Measurements from ENCODE around the gene PCDHGA11. TPM values are rescaled to one million over a fixed set of nuclear protein-coding genes. Genes with fewer than 3 reads are reported as not detected.
A peak's percentile ranks its signal among the peaks of the same experiment; 100 is the strongest.
"Not testable (repeated sequence)": the region's sequence is repeated elsewhere in the genome, so short reads cannot be mapped to it uniquely, and the experiment has no call there.

PCDHGA11 gene
- total RNA-seq, 2 donors from 2014 or later = 1.3 to 2.2 TPM

GRCh38 chr5:141394401-141395187 lies 26.3 kb upstream of the PCDHGA11 start:
- ATAC-seq, DNase-seq: not testable (repeated sequence)
- intact Hi-C loops (cut with DNase I, micrococcal nuclease) = loop anchor here in 1 of 2 donors (10.0 kb wide), 1 partner anchor 50 kb away; the partner anchor contains the start of gene PCDHGA3

DNA sequence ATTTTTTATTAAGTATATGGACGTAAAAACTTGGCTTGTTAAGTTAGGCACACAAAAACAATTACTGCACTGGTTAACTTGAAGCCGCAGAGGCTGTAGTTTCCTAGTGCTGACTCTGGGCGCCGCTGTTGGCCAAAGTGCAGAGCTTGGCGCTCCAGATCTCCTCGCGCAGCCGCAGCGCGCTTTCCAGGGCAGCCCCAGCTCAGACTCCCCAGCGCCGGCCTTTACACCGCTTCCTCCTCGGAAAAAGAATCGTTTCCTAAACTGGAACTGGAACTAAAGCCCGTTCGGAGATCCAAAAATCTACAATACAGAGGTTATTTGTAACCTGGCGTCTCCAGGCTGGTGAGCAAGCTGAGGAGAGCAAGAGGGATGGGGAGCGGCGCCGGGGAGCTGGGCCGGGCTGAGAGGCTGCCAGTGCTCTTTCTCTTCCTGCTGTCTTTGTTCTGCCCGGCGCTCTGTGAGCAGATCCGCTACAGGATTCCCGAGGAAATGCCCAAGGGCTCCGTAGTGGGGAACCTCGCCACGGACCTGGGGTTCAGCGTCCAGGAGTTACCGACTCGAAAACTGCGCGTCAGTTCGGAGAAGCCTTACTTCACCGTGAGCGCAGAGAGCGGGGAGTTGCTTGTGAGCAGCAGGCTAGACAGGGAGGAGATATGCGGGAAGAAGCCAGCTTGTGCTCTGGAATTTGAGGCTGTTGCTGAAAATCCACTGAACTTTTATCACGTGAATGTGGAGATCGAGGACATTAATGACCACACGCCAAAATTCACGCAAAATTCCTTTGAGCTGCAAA lies 22.9 kb upstream of the PCDHGA11 start, which contains the start of gene PCDHGB5:
Gene PCDHGB5, plus strand, starts transcription at position 192 of the 796 bp plus-strand sequence. Its CDS starts 181 bp downstream, at position 373.
- ATAC-seq (peak; percentile 96), DNase-seq (peak in 1 of 2 donors; percentile 51)
- intact Hi-C loops (cut with DNase I, micrococcal nuclease) = loop anchor here in 1 of 2 donors (10.0 kb wide), 1 partner anchor 53 kb away; the partner anchor contains the start of gene PCDHGA3

DNA sequence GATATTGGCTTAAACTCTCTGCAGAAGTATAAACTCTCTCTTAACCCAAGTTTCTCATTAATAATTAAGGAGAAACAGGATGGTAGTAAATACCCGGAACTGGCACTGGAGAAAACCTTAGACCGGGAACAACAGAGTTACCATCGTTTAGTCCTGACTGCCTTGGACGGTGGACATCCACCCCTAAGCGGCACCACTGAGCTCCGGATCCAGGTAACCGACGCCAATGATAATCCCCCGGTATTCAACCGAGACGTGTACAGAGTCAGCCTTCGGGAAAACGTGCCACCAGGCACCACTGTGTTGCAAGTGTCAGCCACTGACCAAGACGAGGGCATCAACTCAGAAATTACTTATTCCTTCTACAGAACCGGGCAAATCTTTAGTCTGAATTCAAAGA lies 22.2 kb upstream of the PCDHGA11 start:
- DNase-seq (no peak), ATAC-seq (no peak)
- intact Hi-C loops (cut with DNase I, micrococcal nuclease) = loop anchor here in 1 of 2 donors (10.0 kb wide), 1 partner anchor 54 kb away; the partner anchor contains the start of gene PCDHGA3

GRCh38 chr5:141399555-141400258 lies 21.1 kb upstream of the PCDHGA11 start:
- intact Hi-C loops (cut with DNase I, micrococcal nuclease) = loop anchor here in 1 of 2 donors (10.0 kb wide), 1 partner anchor 55 kb away; the partner anchor contains the start of gene PCDHGA3
- DNase-seq (no peak), ATAC-seq (no peak)

DNA sequence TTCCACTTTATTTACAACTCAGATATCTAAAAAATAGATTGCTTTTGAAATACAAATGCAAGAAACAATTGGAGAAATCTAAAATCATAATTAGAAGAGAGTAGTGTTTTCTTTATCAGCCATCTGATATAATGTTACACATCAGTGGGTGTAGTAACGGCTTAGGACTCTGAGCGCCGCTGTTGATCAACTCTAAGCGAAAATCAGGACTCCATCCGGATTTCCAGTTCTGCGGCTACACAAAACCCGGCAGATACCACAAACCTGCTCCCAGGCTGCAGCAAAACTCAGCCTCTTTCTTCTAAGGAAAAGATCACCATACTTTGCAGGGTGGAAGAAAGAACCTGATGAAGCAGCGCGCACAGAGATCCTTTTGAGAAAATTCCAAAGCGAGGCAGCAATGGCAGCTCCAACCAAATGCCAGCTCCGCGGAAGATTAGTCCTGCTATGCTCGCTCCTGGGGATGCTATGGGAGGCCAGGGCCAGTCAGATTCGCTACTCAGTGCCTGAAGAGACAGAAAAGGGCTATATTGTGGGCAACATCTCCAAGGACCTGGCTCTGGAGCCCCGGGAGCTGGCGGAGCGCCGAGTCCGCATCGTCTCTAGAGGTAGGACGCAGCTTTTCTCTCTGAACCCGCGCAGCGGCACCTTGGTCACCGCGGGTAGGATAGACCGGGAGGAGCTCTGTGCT lies 18.2 kb upstream of the PCDHGA11 start, which contains the start of gene PCDHGA9:
Gene PCDHGA9, plus strand, starts transcription at position 226 of the 691 bp plus-strand sequence. Its CDS starts 175 bp downstream, at position 401.
- DNase-seq (no peak), ATAC-seq (peak; percentile 51)
- intact Hi-C loops (cut with DNase I, micrococcal nuclease) = no loop called here

GRCh38 chr5:141403387-141403786 lies 17.5 kb upstream of the PCDHGA11 start:
- intact Hi-C loops (cut with DNase I, micrococcal nuclease) = no loop called here
- ATAC-seq (no peak), DNase-seq (no peak)

DNA sequence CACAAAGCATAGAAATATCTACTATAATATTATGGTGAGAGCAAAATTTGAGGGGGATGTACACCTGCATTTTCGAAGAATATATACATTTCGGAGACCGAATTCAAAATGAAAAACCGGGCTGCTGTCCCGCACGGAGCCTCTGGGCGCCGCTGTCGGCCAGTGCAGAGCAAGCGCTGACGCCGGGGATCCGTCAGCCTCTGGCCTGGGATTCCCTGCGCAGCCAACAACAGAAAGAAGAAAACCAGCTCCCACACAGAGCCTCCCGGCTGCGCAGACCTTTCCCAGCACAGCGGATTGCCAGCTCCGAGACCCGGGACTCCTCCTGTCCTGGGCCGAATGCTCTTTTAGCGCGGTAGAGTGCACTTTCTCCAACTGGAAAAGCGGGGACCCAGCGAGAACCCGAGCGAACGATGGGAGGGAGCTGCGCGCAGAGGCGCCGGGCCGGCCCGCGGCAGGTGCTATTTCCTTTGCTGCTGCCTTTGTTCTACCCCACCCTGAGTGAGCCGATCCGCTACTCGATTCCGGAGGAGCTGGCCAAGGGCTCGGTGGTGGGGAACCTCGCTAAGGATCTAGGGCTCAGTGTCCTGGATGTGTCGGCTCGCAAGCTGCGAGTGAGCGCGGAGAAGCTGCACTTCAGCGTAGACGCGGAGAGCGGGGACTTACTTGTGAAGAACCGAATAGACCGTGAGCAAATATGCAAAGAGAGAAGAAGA lies 12.9 kb upstream of the PCDHGA11 start, which contains the start of gene PCDHGB6:
Gene PCDHGB6, plus strand, starts transcription at position 232 of the 716 bp plus-strand sequence. Its CDS starts 182 bp downstream, at position 414.
- intact Hi-C loops (cut with DNase I, micrococcal nuclease) = not testable (repeated sequence)
- DNase-seq (peak in 1 of 2 donors; percentile 31), ATAC-seq (peak; percentile 75)

DNA sequence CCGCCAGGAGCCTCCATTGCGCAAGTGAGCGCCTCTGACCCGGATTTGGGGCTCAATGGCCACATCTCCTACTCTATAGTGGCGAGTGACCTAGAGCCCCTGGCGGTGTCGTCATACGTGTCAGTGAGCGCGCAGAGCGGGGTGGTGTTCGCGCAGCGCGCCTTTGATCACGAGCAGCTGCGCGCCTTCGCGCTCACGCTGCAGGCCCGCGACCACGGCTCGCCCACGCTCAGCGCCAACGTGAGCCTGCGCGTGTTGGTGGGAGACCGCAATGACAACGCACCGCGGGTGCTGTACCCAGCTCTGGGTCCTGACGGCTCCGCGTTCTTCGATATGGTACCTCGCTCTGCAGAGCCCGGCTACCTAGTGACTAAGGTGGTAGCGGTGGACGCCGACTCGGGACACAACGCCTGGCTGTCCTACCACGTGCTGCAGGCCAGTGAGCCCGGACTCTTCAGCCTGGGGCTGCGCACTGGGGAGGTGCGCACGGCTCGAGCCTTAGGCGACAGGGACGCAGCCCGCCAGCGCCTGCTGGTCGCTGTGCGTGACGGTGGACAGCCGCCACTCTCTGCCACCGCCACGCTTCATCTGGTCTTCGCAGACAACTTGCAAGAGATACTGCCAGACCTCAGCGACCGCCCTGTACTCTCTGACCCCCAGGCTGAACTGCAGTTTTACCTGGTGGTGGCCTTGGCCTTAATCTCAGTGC lies 11.1 kb upstream of the PCDHGA11 start:
- intact Hi-C loops (cut with DNase I, micrococcal nuclease) = loop anchor here in 1 of 2 donors (10.0 kb wide), 1 partner anchor 155 kb away; no protein-coding TSS in a partner anchor
- no peak for ATAC-seq
- no peak for DNase-seq

DNA sequence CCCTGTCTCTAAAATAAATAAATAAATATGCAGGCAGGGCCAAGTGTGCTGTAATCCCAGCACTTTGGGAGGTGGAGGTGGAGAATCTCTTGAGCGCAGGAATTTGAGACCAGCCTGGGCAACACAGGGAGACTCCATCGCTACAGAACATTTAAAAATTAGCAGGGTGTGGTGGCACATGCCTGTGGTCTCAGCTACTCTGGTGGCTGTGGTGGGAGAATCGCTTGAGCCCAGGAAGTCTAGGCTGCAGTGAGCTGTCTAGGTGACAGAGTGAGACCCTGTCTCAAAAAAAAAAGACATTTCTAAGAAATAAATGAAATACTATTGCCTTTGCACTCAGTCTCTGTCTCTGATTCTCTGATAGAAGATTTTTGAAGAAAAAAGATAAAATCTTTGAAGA lies 9.3 kb upstream of the PCDHGA11 start:
- no peak for ATAC-seq
- intact Hi-C loops (cut with DNase I, micrococcal nuclease) = loop anchor here in 1 of 2 donors (10.0 kb wide), 1 partner anchor 153 kb away; no protein-coding TSS in a partner anchor
- DNase-seq = no peak

DNA sequence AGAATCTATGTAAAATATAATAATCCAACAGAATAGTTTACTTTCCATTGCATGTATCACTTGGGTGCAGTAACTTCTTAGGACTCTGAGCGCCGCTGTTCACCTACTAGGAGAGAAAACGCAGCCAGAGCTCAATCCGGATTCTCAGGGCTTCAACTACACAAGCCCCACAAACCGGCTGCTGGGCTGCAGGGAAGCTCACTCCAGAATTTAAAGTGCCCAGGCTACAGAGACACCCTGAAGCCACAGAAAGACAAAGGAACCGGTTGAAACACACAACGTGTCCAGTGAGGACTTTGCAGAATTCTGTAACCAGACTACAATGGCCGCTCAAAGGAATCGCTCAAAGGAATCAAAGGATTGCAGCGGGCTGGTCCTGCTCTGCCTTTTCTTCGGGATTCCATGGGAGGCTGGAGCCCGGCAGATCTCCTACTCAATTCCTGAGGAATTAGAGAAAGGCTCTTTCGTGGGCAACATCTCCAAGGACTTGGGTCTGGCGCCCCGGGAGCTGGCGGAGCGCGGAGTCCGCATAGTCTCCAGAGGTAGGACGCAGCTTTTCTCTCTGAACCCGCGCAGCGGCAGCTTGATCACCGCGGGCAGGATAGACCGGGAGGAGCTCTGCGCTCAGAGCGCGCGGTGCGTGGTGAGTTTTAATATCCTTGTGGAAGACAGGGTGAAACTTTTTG lies 7.9 kb upstream of the PCDHGA11 start, which contains the start of gene PCDHGA10:
Gene PCDHGA10, plus strand, starts transcription at position 134 of the 686 bp plus-strand sequence. Its CDS starts 189 bp downstream, at position 323.
- DNase-seq = peak in 1 of 2 donors; percentile 66
- peak; percentile 84 for ATAC-seq
- intact Hi-C loops (cut with DNase I, micrococcal nuclease) = loop anchor here in 1 of 2 donors (10.0 kb wide), 1 partner anchor 152 kb away; no protein-coding TSS in a partner anchor

- ATAC-seq (peak; percentile 53), DNase-seq (no peak)
- intact Hi-C loops (cut with DNase I, micrococcal nuclease) = loop anchor here in 1 of 2 donors (10.0 kb wide), 1 partner anchor 151 kb away; no protein-coding TSS in a partner anchor
Observed at GRCh38 chr5:141413540-141414069, 7.2 kb upstream of the PCDHGA11 start.

GRCh38 chr5:141414548-141415274 lies 6.1 kb upstream of the PCDHGA11 start:
- not testable (repeated sequence) for DNase-seq, ATAC-seq
- intact Hi-C loops (cut with DNase I, micrococcal nuclease) = loop anchor here in 1 of 2 donors (10.0 kb wide), 1 partner anchor 150 kb away; no protein-coding TSS in a partner anchor

DNA sequence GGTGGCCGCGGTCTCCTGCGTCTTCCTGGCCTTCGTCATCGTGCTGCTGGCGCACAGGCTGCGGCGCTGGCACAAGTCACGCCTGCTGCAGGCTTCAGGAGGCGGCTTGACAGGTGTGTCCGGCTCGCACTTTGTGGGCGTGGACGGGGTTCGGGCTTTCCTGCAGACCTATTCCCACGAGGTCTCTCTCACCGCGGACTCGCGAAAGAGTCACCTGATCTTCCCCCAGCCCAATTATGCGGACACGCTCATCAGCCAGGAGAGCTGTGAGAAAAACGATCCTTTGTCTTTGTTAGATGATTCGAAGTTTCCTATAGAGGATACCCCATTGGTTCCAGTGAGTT lies 5.6 kb upstream of the PCDHGA11 start:
- not testable (repeated sequence) for DNase-seq, ATAC-seq
- intact Hi-C loops (cut with DNase I, micrococcal nuclease) = loop anchor here in 1 of 2 donors (10.0 kb wide), 1 partner anchor 150 kb away; no protein-coding TSS in a partner anchor

- peak; percentile 70 for ATAC-seq
- intact Hi-C loops (cut with DNase I, micrococcal nuclease) = loop anchor here in 1 of 2 donors (10.0 kb wide), 1 partner anchor 147 kb away; no protein-coding TSS in a partner anchor
- peak in 1 of 2 donors; percentile 60 for DNase-seq
Observed at GRCh38 chr5:141417494-141418172, 3.2 kb upstream of the PCDHGA11 start, which contains the start of gene PCDHGB7. Gene PCDHGB7, plus strand, starts transcription at chr5:141417677. Its CDS starts 183 bp downstream, at chr5:141417860.
